Breast epithelium (tissue), 3 donors: ENCODE results near the gene OTUD7B.

Experiments used
- POLR2A ChIP-seq: fragments of 450-650 bp; IDR thresholded peaks from one replicate; pipeline ENCODE4 v1.6.1; 2016; ENCODE audit warnings: antibody characterized with exemption, mild to moderate bottlenecking, moderate library complexity
- POLR2AphosphoS5 ChIP-seq, 3 donors: sonication (generic); formaldehyde crosslinking; IDR thresholded peaks; one replicate each; pipeline ENCODE4 v1.6.1; 2017; ENCODE audit warnings: antibody characterized with exemption in 3 of 3
- TF ChIP-seq, protein P1 (sequence below), 3 donors: fragments of 450-650 bp; IDR thresholded peaks; one replicate each; pipeline ENCODE4 v1.5.1; 2016 to 2017; ENCODE audit warnings: antibody characterized with exemption in 3 of 3, mild to moderate bottlenecking in 3 of 3, moderate library complexity in 3 of 3

DNA sequence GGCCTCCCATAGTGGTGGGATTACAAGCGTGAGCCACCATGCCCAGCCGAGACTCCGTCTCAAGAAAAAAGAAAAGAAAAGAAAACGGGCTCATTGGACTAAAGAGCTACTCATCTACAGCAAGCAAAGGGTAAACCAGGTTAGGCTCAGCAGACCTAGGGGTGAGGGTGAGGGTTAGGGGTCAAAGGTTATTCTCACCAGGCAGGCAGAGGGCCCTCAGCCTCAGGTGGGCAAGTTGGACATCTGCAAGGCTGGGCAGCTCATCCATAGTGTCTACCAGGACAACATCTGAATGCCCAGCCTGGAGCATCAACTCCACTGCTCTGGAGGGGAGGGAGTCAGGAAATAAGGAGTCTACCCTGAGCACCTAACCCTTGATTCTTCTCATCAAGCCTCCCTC, 77.3 kb downstream of the OTUD7B start:
- TF ChIP-seq POLR2A (no peak), POLR2AphosphoS5 (IDR thresholded peaks at IDR 0.05) (no peak)
- TF ChIP-seq, protein P1, sequence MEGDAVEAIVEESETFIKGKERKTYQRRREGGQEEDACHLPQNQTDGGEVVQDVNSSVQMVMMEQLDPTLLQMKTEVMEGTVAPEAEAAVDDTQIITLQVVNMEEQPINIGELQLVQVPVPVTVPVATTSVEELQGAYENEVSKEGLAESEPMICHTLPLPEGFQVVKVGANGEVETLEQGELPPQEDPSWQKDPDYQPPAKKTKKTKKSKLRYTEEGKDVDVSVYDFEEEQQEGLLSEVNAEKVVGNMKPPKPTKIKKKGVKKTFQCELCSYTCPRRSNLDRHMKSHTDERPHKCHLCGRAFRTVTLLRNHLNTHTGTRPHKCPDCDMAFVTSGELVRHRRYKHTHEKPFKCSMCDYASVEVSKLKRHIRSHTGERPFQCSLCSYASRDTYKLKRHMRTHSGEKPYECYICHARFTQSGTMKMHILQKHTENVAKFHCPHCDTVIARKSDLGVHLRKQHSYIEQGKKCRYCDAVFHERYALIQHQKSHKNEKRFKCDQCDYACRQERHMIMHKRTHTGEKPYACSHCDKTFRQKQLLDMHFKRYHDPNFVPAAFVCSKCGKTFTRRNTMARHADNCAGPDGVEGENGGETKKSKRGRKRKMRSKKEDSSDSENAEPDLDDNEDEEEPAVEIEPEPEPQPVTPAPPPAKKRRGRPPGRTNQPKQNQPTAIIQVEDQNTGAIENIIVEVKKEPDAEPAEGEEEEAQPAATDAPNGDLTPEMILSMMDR (IDR thresholded peaks at IDR 0.05) = no peak
